ENCODE data around the gene NALCN.
A peak's percentile ranks its signal among the peaks of the same experiment; 100 is the strongest.

The NALCN gene

GRCh38 chr13:101155920-101156319, 260.4 kb downstream of the NALCN start:
- intact Hi-C loops (cut with DNase I), result no loop called here
- DNase-seq, result no peak

- DNase-seq, result peak in 1 of 42 donors; percentile 12
- intact Hi-C loops (cut with DNase I), result no loop called here
Measured at GRCh38 chr13:101152184-101152583, 264.1 kb downstream of the NALCN start.

- peak in 26 of 42 donors; percentile 14 to 73 (median 41) for DNase-seq
- intact Hi-C loops (cut with DNase I), result no loop called here
Measured at GRCh38 chr13:101150998-101151397, 265.3 kb downstream of the NALCN start.

DNA sequence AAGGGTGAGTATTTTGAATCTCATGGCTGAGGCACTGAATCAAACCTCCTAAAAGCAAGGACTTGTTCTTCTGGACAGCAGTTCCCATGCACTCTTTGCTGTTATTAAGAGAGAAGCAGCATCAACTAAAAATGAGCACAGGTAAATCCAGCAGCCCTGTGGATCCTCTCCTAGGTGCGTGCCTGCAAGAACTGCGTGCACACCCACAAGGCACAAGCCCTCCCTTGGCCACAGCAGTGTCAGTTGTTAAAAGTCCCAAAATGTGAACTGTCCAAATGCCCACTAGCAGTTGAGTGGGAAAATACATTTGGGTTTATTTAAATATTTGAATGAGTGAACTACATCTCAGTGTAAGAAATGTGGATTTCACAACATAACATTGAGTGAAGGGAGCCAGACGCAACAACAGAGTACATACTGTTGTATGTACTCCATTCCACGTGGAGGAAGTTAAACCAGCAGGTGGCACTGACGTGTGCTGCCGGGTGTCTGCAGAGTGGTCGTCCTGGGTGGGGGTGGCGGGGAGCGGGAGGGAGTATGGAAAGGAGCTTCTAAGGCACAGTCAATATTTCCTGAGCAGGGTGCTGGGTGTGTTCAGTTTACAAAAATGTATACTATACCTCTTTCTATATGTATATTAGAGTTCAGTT, 266.4 kb downstream of the NALCN start:
- peak in 2 of 42 donors; percentile 10 to 29 for DNase-seq
- intact Hi-C loops (cut with DNase I), result loop anchor here (5.0 kb wide), 2 partner anchors 322 to 607 kb away; no protein-coding TSS in a partner anchor

GRCh38 chr13:101146101-101146898, 270.0 kb downstream of the NALCN start:
- intact Hi-C loops (cut with DNase I), result loop anchor here (5.0 kb wide), 2 partner anchors 326 to 611 kb away; no protein-coding TSS in a partner anchor

DNA sequence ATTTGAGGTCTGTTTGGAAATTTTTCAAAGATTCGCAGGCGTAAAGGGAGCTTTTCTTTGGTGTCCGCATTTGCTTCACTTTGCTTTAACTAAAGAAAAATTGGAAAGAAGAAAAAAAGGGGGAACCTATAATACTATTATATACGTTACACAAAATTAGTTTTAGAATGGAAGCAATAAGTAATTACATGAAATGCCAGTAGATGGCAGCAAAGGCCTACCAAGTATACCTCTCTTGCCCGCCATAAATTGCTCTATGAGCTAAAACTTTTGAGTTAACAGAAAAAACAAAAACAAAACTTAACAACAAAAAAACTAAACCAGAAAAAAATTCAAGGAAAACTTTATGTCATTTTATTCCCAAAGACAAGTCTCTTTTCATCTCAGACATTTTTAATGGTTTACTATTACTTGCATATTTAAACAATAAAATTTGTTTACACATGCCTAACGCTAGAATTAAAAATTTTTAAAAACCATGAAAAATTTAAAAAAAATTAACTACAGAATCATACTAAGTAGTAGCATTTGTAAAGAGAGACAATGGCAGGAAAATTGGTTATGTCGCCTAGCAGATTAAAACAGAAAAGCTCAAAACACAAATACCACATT, 271.4 kb downstream of the NALCN start:
- DNase-seq, result peak in 9 of 42 donors; percentile 17 to 63 (median 33)
- intact Hi-C loops (cut with DNase I), result loop anchor here (5.0 kb wide), 2 partner anchors 327 to 612 kb away; no protein-coding TSS in a partner anchor

More at GRCh38 chr13:101146101-101146898, 270.0 kb downstream of the NALCN start:
- no peak for DNase-seq

DNA sequence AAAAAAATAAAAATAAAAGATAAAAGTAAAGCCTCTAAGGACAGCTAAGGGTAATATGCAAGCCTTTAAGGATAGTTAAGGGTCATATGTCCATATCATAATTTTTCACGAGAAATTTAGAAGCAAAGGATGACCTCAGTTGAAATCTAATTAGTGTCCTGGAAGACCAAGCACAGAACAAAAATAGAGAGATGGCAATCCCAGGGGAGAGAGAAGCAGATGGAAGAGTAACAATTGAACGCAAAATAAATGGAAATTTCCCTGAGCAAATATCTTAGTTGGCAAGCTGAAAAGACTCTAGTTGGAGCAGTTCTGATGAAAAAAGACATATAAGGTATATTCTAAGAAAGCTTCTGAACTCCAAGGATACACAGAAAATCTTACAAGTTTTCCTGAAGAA, 275.4 kb downstream of the NALCN start:
- intact Hi-C loops (cut with DNase I), result no loop called here

DNA sequence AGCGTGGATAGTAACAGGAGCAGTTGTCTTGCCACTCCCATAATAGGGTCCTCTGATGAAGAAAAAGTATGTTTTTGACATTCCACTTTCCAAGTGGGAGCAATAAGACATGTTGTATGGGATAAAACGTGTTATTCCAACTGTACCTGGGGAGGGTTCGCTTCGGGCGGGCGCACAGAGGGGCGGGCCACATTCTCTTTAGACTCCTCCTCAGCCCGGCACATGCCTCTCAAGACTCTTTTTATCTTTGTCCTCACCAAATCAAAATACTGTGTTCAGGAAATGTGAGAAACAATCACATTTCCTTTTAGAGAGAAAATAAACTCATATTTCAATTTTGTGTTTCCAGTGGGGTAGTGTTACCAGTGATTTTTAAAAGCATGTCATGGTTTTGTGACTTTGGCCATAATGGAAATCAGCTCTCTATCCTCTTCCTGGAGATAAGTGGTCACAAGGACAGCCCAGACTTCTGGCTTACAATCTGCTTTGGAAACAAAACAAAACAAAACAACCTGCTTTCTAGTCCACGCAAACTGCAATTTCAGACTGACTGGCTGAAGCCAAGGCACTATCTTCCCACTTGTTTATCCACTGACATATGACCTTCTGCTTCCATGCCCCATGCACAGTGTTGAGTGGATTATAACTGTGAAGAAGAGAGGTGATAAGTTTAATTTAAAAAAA, 276.1 kb downstream of the NALCN start:
- no peak for DNase-seq
- intact Hi-C loops (cut with DNase I), result no loop called here

More for the DNA sequence above, 275.4 kb downstream of the NALCN start:
- DNase-seq, result no peak

DNA sequence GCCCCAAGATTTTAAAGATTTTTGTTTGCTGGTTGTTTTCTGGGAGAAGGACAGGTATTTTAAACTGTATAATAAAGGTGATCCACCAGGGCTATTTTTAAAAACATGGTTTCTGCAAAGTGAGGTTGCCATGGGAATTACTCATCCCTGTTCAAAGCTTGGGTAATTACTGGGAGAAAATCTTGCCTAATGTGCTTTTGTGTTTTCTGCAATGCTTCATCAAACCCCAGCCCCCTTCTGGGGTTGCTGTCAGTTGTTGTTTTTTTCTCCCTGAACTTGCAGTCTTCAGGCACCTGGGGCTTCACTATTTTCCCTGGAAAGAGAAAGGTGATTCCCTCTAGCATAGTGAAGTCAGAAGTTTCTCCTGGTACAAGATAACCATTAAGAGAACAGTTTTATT, 277.2 kb downstream of the NALCN start:
- intact Hi-C loops (cut with DNase I), result no loop called here
- peak in 3 of 42 donors; percentile 10 to 45 (median 14) for DNase-seq

DNA sequence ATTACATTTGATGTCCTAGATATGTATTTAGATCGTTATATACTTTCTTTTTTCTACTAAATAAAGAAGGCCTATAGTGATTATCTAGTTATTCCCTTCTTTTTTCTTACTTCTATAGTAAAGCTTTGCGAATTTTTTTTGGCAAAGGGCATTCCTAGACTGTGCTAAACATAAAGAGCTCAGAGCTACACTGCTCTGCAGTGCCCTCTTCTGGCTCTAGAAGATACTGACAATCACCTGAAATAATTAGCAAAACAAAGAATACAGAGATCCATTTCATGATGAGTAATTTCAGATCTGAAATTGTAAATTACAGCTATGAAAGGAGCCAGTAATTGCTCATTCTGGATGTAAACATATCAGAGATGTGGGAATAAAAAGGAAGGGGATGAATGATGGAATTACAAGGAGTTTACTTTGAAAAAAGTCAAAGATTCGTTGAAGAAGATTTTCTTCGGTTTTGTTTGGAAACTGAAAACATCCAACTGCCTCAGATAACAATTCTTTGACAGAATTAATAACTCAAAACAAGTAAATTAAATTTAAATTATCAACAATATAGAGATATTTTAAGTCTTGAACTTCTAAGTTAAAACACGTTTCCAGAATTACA, 288.5 kb downstream of the NALCN start:
- intact Hi-C loops (cut with DNase I), result loop anchor here (10.0 kb wide), 1 partner anchor 1473 kb away; no protein-coding TSS in a partner anchor
- DNase-seq, result peak in 22 of 42 donors; percentile 11 to 71 (median 36)

DNA sequence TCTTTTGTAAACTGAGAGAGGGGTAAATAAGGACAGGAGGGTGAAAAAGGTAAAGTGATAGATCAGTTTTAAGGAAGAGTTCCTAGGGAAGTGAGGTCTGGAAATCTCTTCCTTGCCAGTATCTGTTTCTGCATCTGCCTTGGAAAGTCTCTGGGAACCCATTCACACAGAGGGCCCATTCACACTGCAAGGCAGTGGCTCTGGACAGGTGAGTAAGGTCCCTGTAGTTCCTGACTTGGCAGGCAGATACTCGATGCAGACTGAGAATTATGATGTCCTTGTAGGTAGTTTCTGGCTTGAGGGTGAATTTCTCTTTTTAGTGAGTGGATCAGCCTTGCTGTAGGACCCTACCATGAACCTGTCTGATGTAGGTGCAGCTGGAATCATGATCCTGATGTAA, 293.3 kb downstream of the NALCN start:
- intact Hi-C loops (cut with DNase I), result loop anchor here (10.0 kb wide), 1 partner anchor 1468 kb away; no protein-coding TSS in a partner anchor
- no peak for DNase-seq

DNA sequence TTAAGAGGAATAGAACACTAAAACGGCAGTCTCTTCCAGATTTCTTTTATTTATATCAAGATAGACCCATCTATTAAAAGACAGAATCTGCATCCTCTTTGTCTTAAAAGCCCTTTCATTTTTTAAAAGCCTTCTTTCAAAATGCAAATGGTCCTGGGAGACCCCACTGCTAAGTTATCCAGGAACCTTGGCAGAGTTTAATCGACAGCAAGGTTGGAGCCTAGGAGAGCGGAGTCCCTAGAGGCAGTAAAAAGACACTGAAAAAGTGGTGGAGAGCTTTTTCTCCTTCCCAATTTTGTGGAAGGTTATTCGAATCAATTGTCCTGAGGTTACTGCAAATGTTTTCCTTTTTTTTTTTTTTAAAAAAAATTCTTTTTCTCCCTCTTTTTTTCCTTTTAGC, 294.7 kb downstream of the NALCN start:
- no peak for DNase-seq
- intact Hi-C loops (cut with DNase I), result loop anchor here (10.0 kb wide), 1 partner anchor 1467 kb away; no protein-coding TSS in a partner anchor

DNA sequence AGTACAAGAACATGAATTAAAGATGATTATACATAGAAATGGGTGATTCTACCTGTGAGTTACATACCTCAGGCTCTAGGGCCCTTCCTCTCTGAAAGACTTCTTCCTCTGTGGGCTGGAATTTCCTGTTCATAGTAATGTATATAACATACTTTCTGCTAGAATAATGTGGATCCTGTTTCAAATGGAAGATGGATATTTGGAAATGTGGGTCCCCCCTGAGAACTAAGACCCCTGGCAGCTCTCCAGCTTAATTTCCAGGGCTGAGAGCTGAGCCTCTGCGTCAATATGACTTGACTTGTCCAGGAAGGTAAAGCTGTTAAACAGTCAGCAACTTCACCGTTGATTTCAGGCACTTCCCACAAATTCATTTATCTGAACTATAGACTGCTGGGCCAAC, 296.3 kb downstream of the NALCN start:
- no peak for DNase-seq
- intact Hi-C loops (cut with DNase I), result loop anchor here (10.0 kb wide), 1 partner anchor 1465 kb away; no protein-coding TSS in a partner anchor

DNA sequence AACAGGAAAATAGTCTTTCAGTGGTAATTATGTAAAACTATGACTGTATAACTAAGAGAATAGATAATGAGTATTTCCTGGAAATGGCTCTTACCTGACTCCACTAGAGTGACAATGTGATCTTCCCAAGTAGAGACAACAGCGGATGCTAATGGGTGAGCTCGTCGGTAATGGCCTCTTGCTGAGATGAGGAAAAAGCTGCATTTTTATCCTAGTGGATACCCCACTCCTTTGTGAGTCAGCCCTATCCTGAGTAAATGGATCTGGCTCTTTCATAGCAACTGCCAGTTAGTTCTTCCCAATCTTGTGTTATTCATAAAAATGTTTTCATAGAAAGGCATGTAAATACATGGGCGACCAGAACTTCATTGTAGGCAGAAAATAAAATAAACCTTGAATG, 299.5 kb downstream of the NALCN start:
- DNase-seq, result no peak
- intact Hi-C loops (cut with DNase I), result no loop called here

GRCh38 chr13:101116341-101116740, 300.0 kb downstream of the NALCN start:
- DNase-seq, result no peak
- intact Hi-C loops (cut with DNase I), result no loop called here

GRCh38 chr13:101115762-101116171, 300.5 kb downstream of the NALCN start:
- DNase-seq, result peak in 1 of 42 donors; percentile 28

GRCh38 chr13:101111894-101112293, 304.4 kb downstream of the NALCN start:
- intact Hi-C loops (cut with DNase I), result no loop called here
- DNase-seq, result no peak

More at GRCh38 chr13:101115762-101116171, 300.5 kb downstream of the NALCN start:
- intact Hi-C loops (cut with DNase I), result no loop called here

DNA sequence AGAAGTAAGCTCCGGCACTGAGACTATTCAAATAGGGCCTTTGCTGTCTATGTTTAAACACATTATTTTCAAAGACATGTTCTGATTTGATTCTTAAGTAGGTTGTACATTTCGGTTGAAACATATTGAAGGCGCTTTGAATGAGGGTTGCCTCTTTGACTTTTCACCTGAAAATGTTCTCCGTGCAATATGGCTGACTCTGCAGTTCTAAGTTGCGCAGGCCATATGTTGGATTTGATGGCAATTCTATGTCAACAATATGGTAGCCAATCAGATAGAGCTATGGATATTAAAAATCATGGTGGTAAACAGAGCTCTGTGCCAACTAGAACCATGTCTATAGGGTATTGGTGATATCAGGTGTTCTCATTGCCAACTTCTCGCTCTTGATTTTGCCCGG, 307.3 kb downstream of the NALCN start:
- no peak for DNase-seq
- intact Hi-C loops (cut with DNase I), result no loop called here
